NCI-H187 (cell line): ENCODE results near the gene CLK3.
"Not testable (repeated sequence)": the region's sequence is repeated elsewhere in the genome, so short reads cannot be mapped to it uniquely, and the experiment has no call there.

Experiments
- DNase-seq, 2 experiments: peaks; one replicate each; lab custom pipeline; 2025; lab: John Stamatoyannopoulos, UW

Gene CLK3

GRCh38 chr15:74615508-74616365 lies at the start of gene CLK3:
CLK3 (plus strand) TSS chr15:74615836; CDS start chr15:74619197, 3,361 bp downstream.
- peak; percentile 74 to 96 for DNase-seq

- DNase-seq, result no peak
Measured at GRCh38 chr15:74568594-74568993, 47.0 kb upstream of the CLK3 start.

GRCh38 chr15:74569731-74570070 lies 45.9 kb upstream of the CLK3 start:
- no peak for DNase-seq

- no peak for DNase-seq
Measured at GRCh38 chr15:74571191-74571590, 44.4 kb upstream of the CLK3 start.

GRCh38 chr15:74573987-74574386 lies 41.6 kb upstream of the CLK3 start:
- DNase-seq, result no peak

- DNase-seq, result no peak
Measured at GRCh38 chr15:74578496-74578994, 37.1 kb upstream of the CLK3 start.

GRCh38 chr15:74579001-74579400 lies 36.6 kb upstream of the CLK3 start:
- no peak for DNase-seq

GRCh38 chr15:74580538-74581350 lies 34.9 kb upstream of the CLK3 start:
- no peak for DNase-seq

GRCh38 chr15:74584204-74584603 lies 31.4 kb upstream of the CLK3 start:
- no peak for DNase-seq

GRCh38 chr15:74584779-74585178 lies 30.9 kb upstream of the CLK3 start:
- no peak for DNase-seq

GRCh38 chr15:74585191-74585590 lies 30.4 kb upstream of the CLK3 start:
- DNase-seq, result no peak

GRCh38 chr15:74585857-74586256 lies 29.8 kb upstream of the CLK3 start:
- no peak for DNase-seq

GRCh38 chr15:74589826-74590225 lies 25.8 kb upstream of the CLK3 start:
- DNase-seq, result no peak

GRCh38 chr15:74592222-74592621 lies 23.4 kb upstream of the CLK3 start:
- no peak for DNase-seq

- DNase-seq, result no peak
Measured at GRCh38 chr15:74593122-74593521, 22.5 kb upstream of the CLK3 start.

- DNase-seq, result no peak
Measured at GRCh38 chr15:74594455-74594854, 21.2 kb upstream of the CLK3 start.

GRCh38 chr15:74595271-74595670 lies 20.4 kb upstream of the CLK3 start:
- DNase-seq, result no peak

- not testable (repeated sequence) for DNase-seq
Measured at GRCh38 chr15:74596736-74597135, 18.9 kb upstream of the CLK3 start.

- not testable (repeated sequence) for DNase-seq
Measured at GRCh38 chr15:74597146-74597705, 18.4 kb upstream of the CLK3 start.

- DNase-seq, result peak; percentile 57 to 84
Measured at GRCh38 chr15:74598126-74598842, 17.4 kb upstream of the CLK3 start.

- no peak for DNase-seq
Measured at GRCh38 chr15:74599156-74599555, 16.5 kb upstream of the CLK3 start.
